ENCODE measurements around the gene RPS5.

GRCh38 chr19:58392945-58393724, 6.1 kb downstream of the RPS5 start:
- TF ChIP-seq CTCF (IDR thresholded peaks at IDR 0.05) (no peak), POLR2AphosphoS5 (IDR thresholded peaks at IDR 0.05; ENCODE audit: low read depth, low read length) (no peak), TCF7L2 (IDR thresholded peaks at IDR 0.05; ENCODE audit: low read depth, low read length) (no peak), REST (IDR thresholded peaks at IDR 0.05; ENCODE audit: insufficient read depth in 1 of 2, low read depth in 2 of 2, low read length in 1 of 2) (no peak), SIN3A (IDR thresholded peaks at IDR 0.05; ENCODE audit: borderline replicate concordance, insufficient read depth, low read depth, low read length) (no peak)
